ENCODE measurements around the gene RANBP1. TPM values are rescaled to one million over a fixed set of nuclear protein-coding genes. Genes with fewer than 3 reads are reported as not detected.

Gene RANBP1
- total and polyA plus RNA-seq, 2 of the 13 experiments (the other 11 are each of a cell fraction or from before 2014, with no cell fraction given), result 181 to 492 TPM

DNA sequence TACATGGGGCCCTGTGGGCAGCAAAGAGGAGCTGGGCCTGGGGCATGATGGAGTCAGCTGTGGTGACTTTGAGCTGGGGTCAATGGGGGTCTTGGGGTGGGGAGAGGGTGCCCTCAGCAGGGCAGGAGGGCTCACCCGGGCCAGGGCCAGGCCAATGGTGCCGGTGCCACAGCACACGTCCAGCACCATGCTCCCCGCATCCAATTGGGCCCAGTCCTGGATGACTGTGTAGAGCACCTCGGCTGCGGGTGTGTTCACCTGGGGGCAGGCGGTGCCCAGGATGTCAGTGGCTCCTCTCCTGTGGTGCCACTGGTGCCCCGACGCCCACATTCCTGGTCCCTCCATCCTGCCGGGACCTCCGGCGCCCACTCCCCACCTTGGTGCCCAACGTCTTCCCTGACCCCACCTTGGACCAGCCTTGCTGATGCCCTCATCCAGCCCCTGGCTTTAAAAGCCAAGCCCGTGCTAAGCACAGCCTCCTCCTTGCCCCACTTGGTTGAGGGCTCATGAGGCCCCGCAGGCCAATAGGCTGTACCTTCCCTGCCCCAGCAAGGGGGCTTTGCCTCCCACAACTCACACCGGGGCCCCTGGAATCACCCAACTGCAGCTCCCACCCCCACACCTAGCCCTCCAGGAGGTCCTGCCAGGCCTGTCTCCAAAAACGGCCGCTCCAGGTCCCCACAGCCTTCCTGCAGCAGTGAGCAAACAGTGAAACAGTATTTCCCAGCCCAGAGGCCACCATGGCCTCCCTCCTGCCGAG lies 2.2 kb upstream of the RANBP1 start:
- H3K4me1 ChIP-seq (ENCODE audit: insufficient read depth, low read length), result peaks cover 27% of the 10 kb centered on the region
- H3K27ac ChIP-seq (ENCODE audit: extremely low read length, insufficient read depth, low read length), result no peak overlapping the region
- H3K9me3 ChIP-seq (ENCODE audit: low read length), result no peaks in the 10 kb centered on the region
- no peak overlapping the region for H3K4me2 ChIP-seq (ENCODE audit: low read depth, low read length)
- H4K20me1 ChIP-seq (ENCODE audit: insufficient read depth, low read length), result peaks cover 4% of the 10 kb centered on the region; the same call in 1 of the 2 replicates
- no peak overlapping the region for H2AFZ ChIP-seq (ENCODE audit: low read length)
- no peak overlapping the region for H3K4me3 ChIP-seq (replicated peaks in 1 of 3; ENCODE audit: insufficient read depth in 1 of 3, low read depth in 2 of 3, low read length in 3 of 3)
- DNase-seq (ENCODE audit: low spot score) (no peak), ATAC-seq (no peak), FAIRE-seq (no peak)
- in situ Hi-C loops (cut with HindIII; ENCODE audit: extremely low pct_ligation_motif_present, low pct_unique_long_range_greater_than_20kb), result no loop called here
- intact Hi-C loops (cut with micrococcal nuclease; ENCODE audit: unreplicated experiment), result no loop called here
- peaks cover 31% of the 10 kb centered on the region for H3K79me2 ChIP-seq (ENCODE audit: insufficient read depth, low read length)
- TF ChIP-seq AGO2 (optimal IDR thresholded peaks at IDR 0.05; ENCODE audit: low read depth, low read length) (peak; percentile 63), RBFOX2 (IDR thresholded peaks at IDR 0.05; ENCODE audit: low read depth, low read length) (peak; percentile 51), HOXA3 (CRISPR knock-in tag; IDR thresholded peaks at IDR 0.05) (no peak), POLR2A (IDR thresholded peaks at IDR 0.05; ENCODE audit: insufficient read depth in 1 of 2, low read depth in 2 of 2, low read length in 2 of 2) (peak in 1 of 2 experiments; percentile 42; a peak in 1 of 4 replicates)
- peaks cover 11 to 69% of the 10 kb centered on the region in 2 experiments for H3K36me3 ChIP-seq (replicated peaks in 1 of 2; ENCODE audit: control insufficient read depth in 1 of 2, insufficient read depth in 2 of 2, low read length in 2 of 2)
- BruUV-seq (replicated peaks), result no TSS peak
- CTCF ChIA-PET (ENCODE audit: low intra/inter-chr PET ratio, low total read pairs), result no interaction called here
- POLR2A ChIA-PET, result interaction anchor here (1.1 kb wide), 1 partner anchor 16 kb away, joined by 3 read pairs; no protein-coding TSS in a partner anchor
- WGBS (ENCODE audit: low lambda C conversion rate), result 98% methylated on average over 10 of the region's 19 CpGs
- H3K27me3 ChIP-seq (ENCODE audit: control insufficient read depth in 1 of 2, insufficient read depth in 2 of 2, low read length in 2 of 2), result no peaks in the 10 kb centered on the region; a peak in 1 of 5 replicates
- H3K9ac ChIP-seq (ENCODE audit: insufficient read depth, low read depth, low read length), result no peak overlapping the region

DNA sequence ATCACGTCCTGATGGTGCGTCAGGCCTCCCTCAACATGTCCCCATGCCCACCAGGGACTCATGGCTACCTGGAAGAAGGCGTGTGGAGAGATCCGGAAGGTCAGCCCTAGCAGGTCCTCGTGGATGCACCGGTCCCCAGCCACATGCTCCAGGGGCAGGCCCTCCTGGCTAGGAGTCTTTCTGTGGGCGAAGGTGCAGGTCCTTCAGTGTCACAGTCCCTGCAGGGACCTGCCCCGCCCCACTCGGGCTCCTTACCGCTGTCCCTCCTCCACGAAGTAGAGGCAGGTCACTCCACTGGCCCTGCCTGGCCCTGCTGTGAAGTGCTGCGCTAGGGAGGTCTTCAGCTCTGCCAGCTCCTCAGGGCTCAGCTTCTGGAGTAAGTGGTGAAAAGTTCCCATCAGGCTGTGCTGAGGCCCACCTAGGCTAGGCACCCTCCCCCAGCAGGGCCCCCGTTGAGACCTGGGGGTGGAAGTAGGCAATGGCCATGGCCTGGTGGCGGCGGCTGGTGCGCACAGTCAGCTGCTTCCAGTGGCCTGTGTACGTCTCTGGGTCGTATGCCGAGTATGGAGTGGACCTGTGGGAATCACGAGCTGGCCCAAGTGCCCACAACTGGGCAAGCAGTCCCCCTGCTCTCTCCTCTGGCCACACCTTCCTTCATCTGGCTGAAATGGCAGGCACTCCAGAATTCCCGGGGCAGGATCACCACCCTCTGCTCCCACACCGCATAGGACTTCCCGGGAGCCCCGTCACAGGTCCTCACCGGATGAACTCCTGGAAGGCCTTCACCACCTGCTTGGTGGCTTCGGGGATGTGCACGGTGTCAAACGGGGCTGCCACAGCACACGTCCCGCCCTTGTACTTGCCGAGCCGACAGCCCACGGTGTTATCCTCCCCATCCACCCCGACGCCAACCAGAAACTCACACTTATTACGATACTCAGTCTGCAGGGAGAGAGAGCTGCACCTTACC lies 1.1 kb upstream of the RANBP1 start:
- H3K36me3 ChIP-seq (replicated peaks in 1 of 2; ENCODE audit: control insufficient read depth in 1 of 2, insufficient read depth in 2 of 2, low read length in 2 of 2), result peaks cover 5 to 68% of the 10 kb centered on the region in 2 experiments
- no TSS peak for BruUV-seq (replicated peaks)
- ChIA-PET POLR2A (interaction anchor here (1.1 kb wide), 1 partner anchor 15 kb away, joined by 3 read pairs; no protein-coding TSS in a partner anchor), CTCF (ENCODE audit: low intra/inter-chr PET ratio, low total read pairs) (no interaction called here)
- no peak overlapping the region for H2AFZ ChIP-seq (ENCODE audit: low read length)
- TF ChIP-seq AGO2 (optimal IDR thresholded peaks at IDR 0.05; ENCODE audit: low read depth, low read length), result peak; percentile 59
- TF ChIP-seq, protein P1, sequence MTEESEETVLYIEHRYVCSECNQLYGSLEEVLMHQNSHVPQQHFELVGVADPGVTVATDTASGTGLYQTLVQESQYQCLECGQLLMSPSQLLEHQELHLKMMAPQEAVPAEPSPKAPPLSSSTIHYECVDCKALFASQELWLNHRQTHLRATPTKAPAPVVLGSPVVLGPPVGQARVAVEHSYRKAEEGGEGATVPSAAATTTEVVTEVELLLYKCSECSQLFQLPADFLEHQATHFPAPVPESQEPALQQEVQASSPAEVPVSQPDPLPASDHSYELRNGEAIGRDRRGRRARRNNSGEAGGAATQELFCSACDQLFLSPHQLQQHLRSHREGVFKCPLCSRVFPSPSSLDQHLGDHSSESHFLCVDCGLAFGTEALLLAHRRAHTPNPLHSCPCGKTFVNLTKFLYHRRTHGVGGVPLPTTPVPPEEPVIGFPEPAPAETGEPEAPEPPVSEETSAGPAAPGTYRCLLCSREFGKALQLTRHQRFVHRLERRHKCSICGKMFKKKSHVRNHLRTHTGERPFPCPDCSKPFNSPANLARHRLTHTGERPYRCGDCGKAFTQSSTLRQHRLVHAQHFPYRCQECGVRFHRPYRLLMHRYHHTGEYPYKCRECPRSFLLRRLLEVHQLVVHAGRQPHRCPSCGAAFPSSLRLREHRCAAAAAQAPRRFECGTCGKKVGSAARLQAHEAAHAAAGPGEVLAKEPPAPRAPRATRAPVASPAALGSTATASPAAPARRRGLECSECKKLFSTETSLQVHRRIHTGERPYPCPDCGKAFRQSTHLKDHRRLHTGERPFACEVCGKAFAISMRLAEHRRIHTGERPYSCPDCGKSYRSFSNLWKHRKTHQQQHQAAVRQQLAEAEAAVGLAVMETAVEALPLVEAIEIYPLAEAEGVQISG (CRISPR knock-in tag; IDR thresholded peaks at IDR 0.05), result no peak
- H4K20me1 ChIP-seq (ENCODE audit: insufficient read depth, low read length), result peaks cover 4% of the 10 kb centered on the region; the same call in 1 of the 2 replicates
- H3K27ac ChIP-seq (ENCODE audit: extremely low read length, insufficient read depth, low read length), result no peak overlapping the region
- in situ Hi-C loops (cut with HindIII; ENCODE audit: extremely low pct_ligation_motif_present, low pct_unique_long_range_greater_than_20kb), result no loop called here
- H3K4me3 ChIP-seq (replicated peaks in 1 of 3; ENCODE audit: insufficient read depth in 1 of 3, low read depth in 2 of 3, low read length in 3 of 3), result no peak overlapping the region
- H3K27me3 ChIP-seq (ENCODE audit: control insufficient read depth in 1 of 2, insufficient read depth in 2 of 2, low read length in 2 of 2), result no peaks in the 10 kb centered on the region; a peak in 1 of 5 replicates
- DNase-seq (ENCODE audit: low spot score) (no peak), FAIRE-seq (no peak), ATAC-seq (no peak)
- no peak overlapping the region for H3K9ac ChIP-seq (ENCODE audit: insufficient read depth, low read depth, low read length)
- H3K4me2 ChIP-seq (ENCODE audit: low read depth, low read length), result no peak overlapping the region
- peaks cover 41% of the 10 kb centered on the region for H3K79me2 ChIP-seq (ENCODE audit: insufficient read depth, low read length)
- intact Hi-C loops (cut with micrococcal nuclease; ENCODE audit: unreplicated experiment), result loop anchor here (5.0 kb wide), 1 partner anchor 32 kb away; the partner anchor contains the start of gene DGCR8
- peaks cover 37% of the 10 kb centered on the region for H3K4me1 ChIP-seq (ENCODE audit: insufficient read depth, low read length)
- 96% methylated on average over 25 of the region's 36 CpGs for WGBS (ENCODE audit: low lambda C conversion rate)
- no peaks in the 10 kb centered on the region for H3K9me3 ChIP-seq (ENCODE audit: low read length)
